ENCODE data around the gene EYA4.

DNA sequence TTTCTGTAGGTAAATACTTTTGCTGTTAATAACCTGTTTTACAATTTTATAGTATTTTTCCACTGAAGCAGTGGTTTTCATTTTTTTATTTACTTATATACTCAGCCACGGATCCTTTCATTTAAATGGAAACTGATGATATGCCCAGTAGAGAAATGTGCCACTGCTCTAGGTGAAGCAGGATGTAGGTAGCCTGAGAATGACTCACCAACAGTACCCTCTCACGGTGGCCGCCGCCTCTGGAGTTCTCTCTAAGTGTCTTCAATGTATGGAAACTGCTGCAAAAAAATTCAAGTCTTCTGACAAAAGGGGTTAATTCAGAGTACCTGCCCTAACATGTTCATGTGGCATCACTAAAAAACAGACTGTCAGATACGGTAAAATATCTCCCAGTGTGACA, 6.4 kb downstream of the EYA4 start:
- TF ChIP-seq EZH2 (IDR thresholded peaks at IDR 0.05) (no peak), POLR2AphosphoS5 (IDR thresholded peaks at IDR 0.05; ENCODE audit: borderline replicate concordance, low read depth, low read length) (no peak)

Data from SK-N-MC (cell line).